Brain microvascular endothelial cell (primary cell): ENCODE results near the gene TFAP2E.

Experiments
- DNase-seq: peaks from one replicate; pipeline ENCODE4 v3.0.0-alpha.2; 2020
- H3K27ac ChIP-seq: fragments of 250-450 bp; sonication (Bioruptor Pico); 2 replicates; pipeline ENCODE4 v1.5.1; 2020; ENCODE audit warnings: mild to moderate bottlenecking, moderate library complexity
- H3K27me3 ChIP-seq: fragments of 250-450 bp; sonication (Bioruptor Pico); replicated peaks from 2 replicates; pipeline ENCODE4 v1.5.1; 2020; ENCODE audit warnings: mild to moderate bottlenecking
- H3K36me3 ChIP-seq: fragments of 250-450 bp; sonication (Bioruptor Pico); replicated peaks from 2 replicates; pipeline ENCODE4 v1.5.1; 2020; ENCODE audit warnings: mild to moderate bottlenecking
- H3K4me3 ChIP-seq: 2 replicates; pipeline ENCODE4 v1.5.1; 2011; ENCODE audit warnings: low read depth, mild to moderate bottlenecking, control low read depth, low read length, moderate library complexity
- in situ Hi-C: cut with HindIII; loops from 2 replicates; pipeline ENCODE4 v1.10.0; 2017; ENCODE audit warnings: low sequenced_read_pairs, low pct_ligation_motif_present
- TF ChIP-seq, protein P1 (sequence below): IDR thresholded peaks from 2 replicates; pipeline ENCODE4 v1.5.1; 2011; ENCODE audit warnings: low read depth, mild to moderate bottlenecking, moderate library complexity, low read length, control low read depth, inconsistent platforms; ENCODE audit errors: missing control alignments

TFAP2E gene

DNA sequence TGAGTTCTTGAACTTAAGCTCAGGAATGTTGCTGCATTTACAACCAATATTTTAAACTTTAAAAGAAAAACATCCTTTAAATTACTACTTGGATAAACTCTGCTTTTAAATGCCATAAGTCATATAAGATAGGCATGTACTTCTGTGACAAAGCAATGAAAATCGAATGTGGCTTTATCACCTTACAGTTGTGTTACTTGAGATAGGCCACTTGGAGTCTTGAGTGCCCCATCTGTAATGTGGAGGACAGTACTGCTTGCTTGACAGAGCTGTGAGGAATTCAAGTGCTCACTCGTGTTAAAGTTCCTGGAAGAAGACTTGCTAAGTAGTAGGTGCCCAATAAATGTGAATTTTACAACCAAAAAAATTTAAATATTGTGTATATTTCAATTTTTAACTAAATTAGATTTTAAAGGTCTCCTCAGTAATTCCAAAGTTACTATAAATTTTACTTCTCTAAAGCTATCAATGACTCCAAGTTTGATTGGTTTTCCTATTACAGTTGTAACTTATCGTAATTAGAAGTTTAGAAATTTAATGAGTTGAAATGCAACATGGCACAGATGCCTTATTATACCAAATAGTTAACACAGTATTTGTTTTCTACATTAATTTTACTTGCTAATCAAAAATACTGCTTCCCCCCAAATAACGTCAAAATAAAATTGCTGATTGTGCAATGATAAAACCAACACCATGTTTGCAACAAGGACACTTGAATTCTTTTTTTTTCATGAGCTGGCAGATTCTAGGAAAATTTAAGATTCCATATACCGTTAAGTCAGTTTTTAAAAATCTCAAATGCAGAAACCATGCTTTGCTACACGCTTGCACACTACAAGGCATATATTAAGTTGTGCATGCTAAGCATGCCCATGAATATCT, 46.4 kb downstream of the TFAP2E start:
- TF ChIP-seq, protein P1, sequence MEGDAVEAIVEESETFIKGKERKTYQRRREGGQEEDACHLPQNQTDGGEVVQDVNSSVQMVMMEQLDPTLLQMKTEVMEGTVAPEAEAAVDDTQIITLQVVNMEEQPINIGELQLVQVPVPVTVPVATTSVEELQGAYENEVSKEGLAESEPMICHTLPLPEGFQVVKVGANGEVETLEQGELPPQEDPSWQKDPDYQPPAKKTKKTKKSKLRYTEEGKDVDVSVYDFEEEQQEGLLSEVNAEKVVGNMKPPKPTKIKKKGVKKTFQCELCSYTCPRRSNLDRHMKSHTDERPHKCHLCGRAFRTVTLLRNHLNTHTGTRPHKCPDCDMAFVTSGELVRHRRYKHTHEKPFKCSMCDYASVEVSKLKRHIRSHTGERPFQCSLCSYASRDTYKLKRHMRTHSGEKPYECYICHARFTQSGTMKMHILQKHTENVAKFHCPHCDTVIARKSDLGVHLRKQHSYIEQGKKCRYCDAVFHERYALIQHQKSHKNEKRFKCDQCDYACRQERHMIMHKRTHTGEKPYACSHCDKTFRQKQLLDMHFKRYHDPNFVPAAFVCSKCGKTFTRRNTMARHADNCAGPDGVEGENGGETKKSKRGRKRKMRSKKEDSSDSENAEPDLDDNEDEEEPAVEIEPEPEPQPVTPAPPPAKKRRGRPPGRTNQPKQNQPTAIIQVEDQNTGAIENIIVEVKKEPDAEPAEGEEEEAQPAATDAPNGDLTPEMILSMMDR = no peak
- Histone ChIP-seq H3K4me3 (no peak overlapping the region), H3K27ac (no peak overlapping the region), H3K27me3 (no peaks in the 10 kb centered on the region), H3K36me3 (peaks cover 26% of the 10 kb centered on the region)
- no peak for DNase-seq
- in situ Hi-C loops = no loop called here

DNA sequence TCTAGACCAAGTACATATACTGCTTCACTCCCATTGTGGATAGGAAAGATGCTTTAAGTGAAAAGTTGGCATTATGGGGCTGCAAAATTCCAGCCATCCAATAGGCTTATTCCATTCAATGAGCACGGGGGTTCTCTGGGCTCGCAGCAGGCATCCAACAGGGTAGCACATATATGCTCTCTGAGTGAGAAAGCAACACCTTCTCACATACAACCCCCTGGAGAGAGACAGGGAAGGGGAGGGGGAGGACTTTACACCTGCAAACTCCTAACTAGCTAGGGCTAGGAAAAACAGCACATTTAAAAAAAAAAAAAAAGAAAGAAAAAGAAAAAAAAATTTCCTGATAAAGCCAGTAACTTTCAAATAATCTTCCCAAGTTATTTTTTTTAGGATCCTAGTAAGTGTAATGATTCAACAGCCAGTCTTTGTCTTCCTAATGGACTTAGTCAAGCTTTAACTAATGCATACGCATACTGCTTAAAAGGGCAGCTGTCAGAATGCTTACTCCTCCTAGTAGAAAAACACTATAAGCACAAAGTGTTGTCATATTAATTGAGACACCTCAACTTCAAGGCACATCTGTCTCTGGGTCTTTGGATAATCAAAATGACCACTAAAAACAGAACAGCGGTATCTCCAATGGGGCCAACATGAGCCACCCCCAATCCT, 49.5 kb downstream of the TFAP2E start:
- Histone ChIP-seq H3K4me3 (no peak overlapping the region), H3K36me3 (peaks cover 17% of the 10 kb centered on the region), H3K27me3 (no peaks in the 10 kb centered on the region), H3K27ac (no peak overlapping the region)
- in situ Hi-C loops = no loop called here
- DNase-seq = no peak
- TF ChIP-seq, protein P1 = no peak

GRCh38 chr1:35623832-35624231, 50.7 kb downstream of the TFAP2E start:
- H3K4me3 ChIP-seq = no peak overlapping the region
- DNase-seq = no peak
- TF ChIP-seq, protein P1 = no peak
- H3K36me3 ChIP-seq = peaks cover 18% of the 10 kb centered on the region
- in situ Hi-C loops = no loop called here
- no peak overlapping the region for H3K27ac ChIP-seq
- H3K27me3 ChIP-seq = no peaks in the 10 kb centered on the region

GRCh38 chr1:35629051-35629450, 55.9 kb downstream of the TFAP2E start:
- no peaks in the 10 kb centered on the region for H3K27me3 ChIP-seq
- H3K36me3 ChIP-seq = peaks cover 52% of the 10 kb centered on the region
- DNase-seq = no peak
- H3K4me3 ChIP-seq = no peak overlapping the region
- in situ Hi-C loops = no loop called here
- H3K27ac ChIP-seq = no peak overlapping the region
- TF ChIP-seq, protein P1 = no peak

DNA sequence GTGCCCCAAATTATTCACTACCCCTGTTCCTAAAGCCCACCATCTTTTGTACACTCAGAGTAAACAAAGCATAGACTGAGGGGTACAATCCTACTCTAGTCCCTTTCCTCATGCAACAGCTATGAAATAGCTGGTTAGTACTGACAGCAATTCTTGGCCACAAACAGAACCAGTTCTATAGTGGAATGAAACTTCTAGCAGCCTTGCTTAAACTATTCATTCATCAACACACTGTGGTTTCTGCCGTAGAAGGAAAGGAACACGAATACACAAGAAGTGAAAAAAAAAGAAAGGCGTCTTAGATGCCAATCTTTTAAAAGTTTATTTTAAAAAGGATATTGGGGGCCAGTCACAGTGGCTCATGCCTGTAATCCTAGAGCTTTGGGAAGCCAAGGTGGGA, 58.3 kb downstream of the TFAP2E start:
- in situ Hi-C loops = no loop called here
- Histone ChIP-seq H3K36me3 (peaks cover 66% of the 10 kb centered on the region), H3K4me3 (no peak overlapping the region)

More for the DNA sequence above, 58.3 kb downstream of the TFAP2E start:
- DNase-seq = no peak
- TF ChIP-seq, protein P1 = no peak
- Histone ChIP-seq H3K27ac (no peak overlapping the region), H3K27me3 (no peaks in the 10 kb centered on the region)
